ENCODE measurements around the gene SLC6A18.
"Not testable (repeated sequence)": the region's sequence is repeated elsewhere in the genome, so short reads cannot be mapped to it uniquely, and the experiment has no call there.

SLC6A18 gene

DNA sequence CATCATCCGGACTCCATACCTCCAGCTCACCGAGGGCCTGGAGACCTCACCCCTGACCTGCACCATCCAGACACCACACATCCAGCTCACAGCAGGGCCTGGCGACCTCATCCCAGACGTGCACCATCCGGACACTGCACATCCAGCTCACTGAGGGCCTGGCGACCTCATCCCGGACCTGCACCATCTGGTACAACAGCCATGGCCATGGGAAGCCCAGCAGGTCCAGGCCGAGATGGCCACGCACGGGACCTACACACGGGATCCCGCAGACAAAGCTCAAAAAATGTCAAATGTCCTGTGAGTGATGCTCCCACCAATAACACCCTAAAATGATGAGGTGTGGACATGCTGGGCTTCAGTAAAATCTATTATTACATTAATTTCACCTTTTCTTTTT is 60.0 kb downstream of the SLC6A18 start:
- TF ChIP-seq TAF1 (IDR thresholded peaks at IDR 0.05; ENCODE audit: borderline replicate concordance, low read depth, low read length) = no peak
- no peak for TF ChIP-seq POLR2AphosphoS5 (IDR thresholded peaks at IDR 0.05; ENCODE audit: low read depth, low read length)
- TF ChIP-seq POLR2A (IDR thresholded peaks at IDR 0.05; ENCODE audit: low read depth, low read length) = no peak
- FAIRE-seq (no peak), DNase-seq (ENCODE audit: insufficient read length) (no peak)

DNA sequence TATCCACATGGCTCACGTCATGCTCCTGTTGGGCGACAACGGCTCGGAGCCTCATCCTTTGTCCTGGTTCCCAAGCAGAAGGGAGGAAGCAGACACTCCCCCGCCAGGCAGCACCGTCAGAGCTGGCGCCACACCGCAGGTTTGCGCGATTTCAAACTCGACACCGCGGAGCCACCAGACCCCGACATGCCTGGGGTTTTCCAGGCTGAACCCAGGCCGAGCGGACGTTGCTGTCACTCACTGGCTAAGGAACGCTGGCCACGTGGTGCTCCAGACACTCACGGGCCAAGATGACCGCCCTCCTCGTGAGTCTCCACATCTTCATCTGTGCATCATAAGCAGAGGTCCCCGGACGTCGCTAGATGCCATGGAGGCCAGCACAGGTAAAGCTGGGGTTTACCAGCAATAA is 60.7 kb downstream of the SLC6A18 start:
- FAIRE-seq (no peak), DNase-seq (ENCODE audit: insufficient read length) (no peak)
- TF ChIP-seq POLR2AphosphoS5 (IDR thresholded peaks at IDR 0.05; ENCODE audit: low read depth, low read length) (no peak), TAF1 (IDR thresholded peaks at IDR 0.05; ENCODE audit: borderline replicate concordance, low read depth, low read length) (no peak)

DNA sequence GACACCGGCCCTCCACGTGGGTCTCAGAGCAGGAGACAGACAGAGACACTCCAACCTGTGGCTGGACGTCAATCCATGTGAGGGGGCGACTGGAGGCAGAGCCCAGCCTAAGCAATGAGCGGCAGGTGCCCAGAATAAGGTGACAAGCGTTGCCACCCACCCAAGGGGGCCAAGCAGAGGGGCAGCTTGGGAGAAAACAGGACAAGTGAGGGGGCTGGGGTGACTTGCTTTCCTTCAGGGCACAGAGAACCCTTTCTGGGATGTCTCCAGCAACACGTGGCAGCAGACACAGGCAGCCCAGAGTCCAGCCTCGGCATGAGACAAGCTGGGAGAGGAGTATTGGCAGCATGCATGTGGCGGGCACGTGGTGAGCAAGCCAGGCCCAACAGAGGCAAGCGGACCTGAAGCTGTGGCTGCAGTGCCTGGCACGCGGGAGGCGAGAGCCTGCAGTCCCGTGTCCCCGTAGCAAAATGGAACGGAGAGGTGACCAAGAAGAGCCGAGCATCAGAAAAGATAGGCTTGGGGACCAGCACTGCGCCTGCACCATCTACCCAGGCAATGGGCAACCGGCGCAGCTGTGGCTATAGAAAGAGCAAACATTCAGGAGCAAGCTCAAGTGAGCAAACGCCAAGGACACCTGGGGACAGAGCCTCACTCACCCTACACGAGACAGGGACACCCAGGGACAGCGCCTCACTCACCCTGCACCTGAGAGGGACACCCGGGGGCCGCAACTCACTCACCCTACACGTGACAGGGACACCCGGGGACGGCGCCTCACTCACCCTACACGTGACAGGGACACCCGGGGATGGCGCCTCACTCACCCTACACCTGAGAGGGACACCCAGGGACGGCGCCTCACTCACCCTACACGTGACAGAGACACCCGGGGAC is 63.5 kb downstream of the SLC6A18 start:
- TF ChIP-seq POLR2A (IDR thresholded peaks at IDR 0.05; ENCODE audit: low read depth, low read length) (no peak), POLR2AphosphoS5 (IDR thresholded peaks at IDR 0.05; ENCODE audit: low read depth, low read length) (no peak), TAF1 (IDR thresholded peaks at IDR 0.05; ENCODE audit: borderline replicate concordance, low read depth, low read length) (no peak)
- FAIRE-seq (no peak), DNase-seq (ENCODE audit: insufficient read length) (no peak)

DNA sequence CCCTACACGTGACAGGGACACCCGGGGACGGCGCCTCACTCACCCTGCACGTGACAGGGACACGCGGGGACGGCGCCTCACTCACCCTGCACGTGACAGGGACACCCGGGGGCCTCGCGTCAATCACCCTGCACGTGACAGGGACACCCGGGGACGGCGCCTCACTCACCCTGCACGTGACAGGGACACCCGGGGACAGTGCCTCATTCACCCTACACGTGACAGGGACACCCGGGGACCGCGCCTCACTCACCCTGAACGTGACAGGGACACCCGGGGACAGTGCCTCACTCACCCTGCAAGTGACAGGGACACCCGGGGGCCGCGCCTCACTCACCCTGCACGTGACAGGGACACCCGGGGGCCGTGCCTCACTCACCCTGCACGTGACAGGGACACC is 64.4 kb downstream of the SLC6A18 start:
- DNase-seq (ENCODE audit: insufficient read length); FAIRE-seq: not testable (repeated sequence)

DNA sequence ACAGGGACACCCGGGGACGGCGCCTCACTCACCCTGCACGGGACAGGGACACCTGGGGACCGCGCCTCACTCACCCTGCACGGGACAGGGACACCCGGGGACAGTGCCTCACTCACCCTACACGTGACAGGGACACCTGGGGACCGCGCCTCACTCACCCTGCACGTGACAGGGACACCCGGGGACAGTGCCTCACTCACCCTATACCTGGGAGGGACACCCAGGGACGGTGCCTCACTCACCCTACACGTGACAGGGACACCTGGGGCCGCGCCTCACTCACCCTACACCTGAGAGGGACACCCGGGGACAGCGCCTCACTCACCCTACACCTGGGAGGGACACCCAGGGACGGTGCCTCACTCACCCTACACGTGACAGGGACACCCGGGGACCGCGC is 65.8 kb downstream of the SLC6A18 start:
- not testable (repeated sequence) for FAIRE-seq; DNase-seq (ENCODE audit: insufficient read length)

DNA sequence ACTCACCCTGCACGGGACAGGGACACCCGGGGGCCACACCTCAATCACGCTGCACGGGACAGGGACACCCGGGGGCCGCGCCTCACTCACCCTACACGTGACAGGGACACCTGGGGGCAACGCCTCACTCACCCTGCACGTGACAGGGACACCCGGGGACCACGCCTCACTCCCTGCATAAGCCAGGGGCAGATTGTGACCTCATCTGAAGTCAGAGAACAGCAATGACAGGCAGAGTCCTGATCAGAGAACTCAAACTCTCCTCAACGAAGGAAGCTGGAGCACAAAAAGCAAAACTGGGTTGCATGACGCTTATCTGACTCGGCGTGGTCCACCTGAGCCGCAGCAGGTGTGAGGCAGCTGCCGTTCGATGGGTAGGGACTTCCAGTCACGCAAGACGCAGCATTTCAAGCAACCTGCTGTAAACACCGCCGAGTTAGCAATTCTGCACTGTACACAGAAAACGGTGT is 66.5 kb downstream of the SLC6A18 start:
- no peak for TF ChIP-seq TAF1 (IDR thresholded peaks at IDR 0.05; ENCODE audit: borderline replicate concordance, low read depth, low read length)
- DNase-seq (ENCODE audit: insufficient read length) (no peak), FAIRE-seq (no peak)

DNA sequence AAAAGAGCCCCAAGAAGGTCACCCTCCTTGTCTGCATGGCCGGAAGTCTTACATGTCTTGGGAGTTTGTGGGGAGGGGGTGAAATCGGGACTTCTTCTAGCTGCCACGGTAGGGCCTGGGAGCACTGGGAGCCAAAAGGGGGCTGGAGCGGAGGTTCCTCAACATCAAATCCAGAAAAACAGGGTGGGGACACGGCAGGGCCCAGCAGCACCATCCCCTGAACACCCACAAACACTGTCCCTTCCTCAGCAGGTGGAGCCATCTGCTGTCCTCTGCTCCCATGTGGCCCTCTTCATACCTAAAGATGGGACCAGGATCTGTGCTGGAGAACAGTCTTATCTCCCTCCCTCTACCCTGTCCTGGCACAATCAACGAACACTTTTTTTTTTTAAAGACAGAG is 67.0 kb downstream of the SLC6A18 start:
- TF ChIP-seq POLR2AphosphoS5 (IDR thresholded peaks at IDR 0.05; ENCODE audit: low read depth, low read length) = no peak
- TF ChIP-seq POLR2A (IDR thresholded peaks at IDR 0.05; ENCODE audit: low read depth, low read length) = no peak
- TF ChIP-seq TAF1 (IDR thresholded peaks at IDR 0.05; ENCODE audit: borderline replicate concordance, low read depth, low read length) = no peak
- DNase-seq (ENCODE audit: insufficient read length) (no peak), FAIRE-seq (no peak)

DNA sequence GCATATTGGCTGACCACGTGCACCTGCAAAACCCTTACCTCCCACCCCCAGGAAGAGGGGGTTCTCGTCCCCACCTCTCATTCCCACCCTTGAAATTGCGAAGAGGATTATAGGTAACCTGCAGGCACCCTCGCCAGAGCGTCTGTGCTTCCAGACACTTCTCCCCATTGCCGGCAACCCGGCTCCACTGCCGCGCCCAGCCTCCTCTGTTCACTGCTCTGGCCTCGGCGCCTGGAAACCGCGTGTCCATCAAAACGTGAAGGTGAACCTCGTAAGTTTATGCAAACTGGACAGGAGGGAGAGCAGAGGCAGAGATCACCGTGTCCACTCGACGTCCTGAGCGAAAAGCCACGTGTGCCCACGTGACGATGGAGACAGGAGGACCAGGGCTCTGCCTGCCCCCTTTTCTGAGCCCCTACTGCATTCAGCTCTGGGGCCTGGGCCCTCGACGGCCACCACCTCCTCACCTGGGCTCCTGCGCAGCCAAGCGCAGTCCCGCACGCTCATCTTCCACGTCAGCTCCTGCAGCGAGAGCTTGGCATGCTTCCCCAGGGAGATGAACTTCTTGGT is 67.8 kb downstream of the SLC6A18 start:
- no peak for DNase-seq (ENCODE audit: insufficient read length)
- TF ChIP-seq POLR2AphosphoS5 (IDR thresholded peaks at IDR 0.05; ENCODE audit: low read depth, low read length) = no peak
- no peak for TF ChIP-seq POLR2A (IDR thresholded peaks at IDR 0.05; ENCODE audit: low read depth, low read length)
- no peak for TF ChIP-seq TAF1 (IDR thresholded peaks at IDR 0.05; ENCODE audit: borderline replicate concordance, low read depth, low read length)
- no peak for FAIRE-seq

DNA sequence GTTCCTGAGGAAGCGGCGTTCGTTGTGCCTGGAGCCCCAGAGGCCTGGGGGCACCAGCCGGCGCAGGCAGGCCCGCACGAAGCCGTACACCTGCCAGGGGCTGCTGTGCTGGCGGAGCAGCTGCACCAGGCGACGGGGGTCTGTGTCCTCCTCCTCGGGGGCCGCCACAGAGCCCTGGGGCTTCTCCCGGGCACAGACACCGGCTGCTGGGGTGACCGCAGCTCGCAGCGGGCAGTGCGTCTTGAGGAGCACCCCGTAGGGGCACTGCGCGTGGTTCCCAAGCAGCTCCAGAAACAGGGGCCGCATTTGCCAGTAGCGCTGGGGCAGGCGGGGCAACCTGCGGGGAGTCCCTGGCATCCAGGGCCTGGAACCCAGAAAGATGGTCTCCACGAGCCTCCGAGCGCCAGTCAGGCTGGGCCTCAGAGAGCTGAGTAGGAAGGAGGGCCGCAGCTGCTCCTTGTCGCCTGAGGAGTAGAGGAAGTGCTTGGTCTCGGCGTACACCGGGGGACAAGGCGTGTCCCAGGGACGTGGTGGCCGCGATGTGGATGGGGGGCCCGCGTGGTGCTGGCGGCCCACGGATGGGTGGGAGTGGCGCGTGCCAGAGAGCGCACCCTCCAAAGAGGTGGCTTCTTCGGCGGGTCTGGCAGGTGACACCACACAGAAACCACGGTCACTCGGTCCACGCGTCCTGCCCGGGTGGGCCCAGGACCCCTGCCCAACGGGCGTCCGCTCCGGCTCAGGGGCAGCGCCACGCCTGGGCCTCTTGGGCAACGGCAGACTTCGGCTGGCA is 68.4 kb downstream of the SLC6A18 start:
- no peak for DNase-seq (ENCODE audit: insufficient read length)
- TF ChIP-seq POLR2A (IDR thresholded peaks at IDR 0.05; ENCODE audit: low read depth, low read length) (no peak), TAF1 (IDR thresholded peaks at IDR 0.05; ENCODE audit: borderline replicate concordance, low read depth, low read length) (no peak), POLR2AphosphoS5 (IDR thresholded peaks at IDR 0.05; ENCODE audit: low read depth, low read length) (no peak)
- no peak for FAIRE-seq

DNA sequence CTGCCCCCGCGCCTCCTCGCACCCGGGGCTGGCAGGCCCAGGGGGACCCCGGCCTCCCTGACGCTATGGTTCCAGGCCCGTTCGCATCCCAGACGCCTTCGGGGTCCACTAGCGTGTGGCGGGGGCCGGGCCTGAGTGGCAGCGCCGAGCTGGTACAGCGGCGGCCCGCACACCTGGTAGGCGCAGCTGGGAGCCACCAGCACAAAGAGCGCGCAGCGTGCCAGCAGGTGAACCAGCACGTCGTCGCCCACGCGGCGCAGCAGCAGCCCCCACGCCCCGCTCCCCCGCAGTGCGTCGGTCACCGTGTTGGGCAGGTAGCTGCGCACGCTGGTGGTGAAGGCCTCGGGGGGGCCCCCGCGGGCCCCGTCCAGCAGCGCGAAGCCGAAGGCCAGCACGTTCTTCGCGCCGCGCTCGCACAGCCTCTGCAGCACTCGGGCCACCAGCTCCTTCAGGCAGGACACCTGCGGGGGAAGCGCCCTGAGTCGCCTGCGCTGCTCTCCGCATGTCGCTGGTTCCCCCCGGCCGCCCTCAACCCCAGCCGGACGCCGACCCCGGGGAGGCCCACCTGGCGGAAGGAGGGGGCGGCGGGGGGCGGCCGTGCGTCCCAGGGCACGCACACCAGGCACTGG is 69.1 kb downstream of the SLC6A18 start:
- TF ChIP-seq POLR2A (IDR thresholded peaks at IDR 0.05; ENCODE audit: low read depth, low read length) = no peak
- no peak for TF ChIP-seq POLR2AphosphoS5 (IDR thresholded peaks at IDR 0.05; ENCODE audit: low read depth, low read length)
- TF ChIP-seq TAF1 (IDR thresholded peaks at IDR 0.05; ENCODE audit: borderline replicate concordance, low read depth, low read length) = no peak
- FAIRE-seq (no peak), DNase-seq (ENCODE audit: insufficient read length) (no peak)

DNA sequence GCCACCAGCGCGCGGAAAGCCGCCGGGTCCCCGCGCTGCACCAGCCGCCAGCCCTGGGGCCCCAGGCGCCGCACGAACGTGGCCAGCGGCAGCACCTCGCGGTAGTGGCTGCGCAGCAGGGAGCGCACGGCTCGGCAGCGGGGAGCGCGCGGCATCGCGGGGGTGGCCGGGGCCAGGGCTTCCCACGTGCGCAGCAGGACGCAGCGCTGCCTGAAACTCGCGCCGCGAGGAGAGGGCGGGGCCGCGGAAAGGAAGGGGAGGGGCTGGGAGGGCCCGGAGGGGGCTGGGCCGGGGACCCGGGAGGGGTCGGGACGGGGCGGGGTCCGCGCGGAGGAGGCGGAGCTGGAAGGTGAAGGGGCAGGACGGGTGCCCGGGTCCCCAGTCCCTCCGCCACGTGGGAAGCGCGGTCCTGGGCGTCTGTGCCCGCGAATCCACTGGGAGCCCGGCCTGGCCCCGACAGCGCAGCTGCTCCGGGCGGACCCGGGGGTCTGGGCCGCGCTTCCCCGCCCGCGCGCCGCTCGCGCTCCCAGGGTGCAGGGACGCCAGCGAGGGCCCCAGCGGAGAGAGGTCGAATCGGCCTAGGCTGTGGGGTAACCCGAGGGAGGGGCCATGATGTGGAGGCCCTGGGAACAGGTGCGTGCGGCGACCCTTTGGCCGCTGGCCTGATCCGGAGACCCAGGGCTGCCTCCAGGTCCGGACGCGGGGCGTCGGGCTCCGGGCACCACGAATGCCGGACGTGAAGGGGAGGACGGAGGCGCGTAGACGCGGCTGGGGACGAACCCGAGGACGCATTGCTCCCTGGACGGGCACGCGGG is 69.9 kb downstream of the SLC6A18 start, which contains the start of gene TERT:
Gene TERT, minus strand, starts transcription at position 234 of the 815 bp plus-strand sequence. Its CDS starts 79 bp downstream, at position 155.
- DNase-seq (ENCODE audit: insufficient read length) (no peak), FAIRE-seq (no peak)
- no peak for TF ChIP-seq POLR2A (IDR thresholded peaks at IDR 0.05; ENCODE audit: low read depth, low read length)
- no peak for TF ChIP-seq POLR2AphosphoS5 (IDR thresholded peaks at IDR 0.05; ENCODE audit: low read depth, low read length)
- TF ChIP-seq TAF1 (IDR thresholded peaks at IDR 0.05; ENCODE audit: borderline replicate concordance, low read depth, low read length) = no peak

Data from GM12892 (cell line).